T-helper 9 cell (primary cell): ENCODE results near the gene DIP2C.

Experiments
- DNase-seq: peaks from one replicate; pipeline ENCODE4 v3.0.0-alpha.2; 2020

Gene DIP2C

DNA sequence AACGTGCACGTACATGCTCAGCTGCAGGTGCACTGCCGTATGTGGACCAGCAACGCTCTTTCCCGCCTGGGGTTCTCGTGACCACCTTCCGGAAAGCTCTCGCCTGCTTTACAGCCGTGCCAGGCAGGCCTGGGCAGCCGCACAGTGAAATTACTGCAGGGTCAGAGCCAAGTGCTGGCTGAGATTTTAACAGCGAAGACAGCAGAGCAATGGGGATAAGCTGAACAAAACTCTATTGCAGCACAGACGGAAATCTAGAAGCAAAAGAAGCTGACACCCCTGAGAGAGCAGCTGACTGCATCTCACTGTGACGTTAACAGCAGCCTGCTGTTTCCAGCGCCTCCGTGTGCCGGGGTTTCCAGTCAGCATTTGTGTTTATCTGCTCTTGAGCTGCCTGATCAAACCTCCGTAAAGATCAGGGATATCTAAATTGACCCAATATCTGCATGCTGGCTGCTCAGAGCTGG, 179.0 kb downstream of the DIP2C start:
- DNase-seq: no peak

DNA sequence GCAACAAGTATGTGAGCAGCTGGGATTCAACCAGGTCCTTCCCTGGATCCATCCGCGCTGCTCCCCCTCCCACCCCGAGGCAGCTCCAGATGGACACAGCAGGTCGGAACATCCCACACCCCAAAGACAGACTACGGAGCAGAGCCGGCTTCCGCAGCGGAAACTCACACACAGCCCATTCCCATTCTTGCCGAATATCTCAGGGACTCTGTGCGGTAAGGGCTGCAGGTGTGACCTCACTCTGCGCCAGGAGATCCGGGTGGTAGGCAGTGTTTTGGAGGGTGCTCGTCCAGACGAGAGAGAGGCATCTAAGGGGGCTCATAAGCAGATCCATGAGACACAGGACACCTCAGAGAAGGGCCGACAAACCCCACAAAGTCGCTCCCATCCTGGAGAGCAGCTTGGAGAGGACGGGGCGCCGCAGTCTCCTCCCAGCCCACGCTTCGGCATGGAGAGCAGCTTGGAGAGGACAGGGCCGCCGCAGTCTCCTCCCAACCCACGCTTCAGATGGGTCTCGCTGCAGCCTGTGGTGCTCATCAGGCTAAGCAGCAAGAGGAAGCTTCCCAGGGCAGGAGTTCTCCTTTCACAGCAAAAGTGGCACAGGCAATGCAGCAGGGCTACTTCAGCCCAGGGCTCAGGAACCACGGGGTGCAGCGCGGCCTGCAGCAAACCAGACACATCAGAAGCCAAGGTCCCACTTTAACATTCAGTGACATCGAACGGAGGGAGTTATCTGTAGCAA, 179.9 kb downstream of the DIP2C start:
- DNase-seq: no peak

DNA sequence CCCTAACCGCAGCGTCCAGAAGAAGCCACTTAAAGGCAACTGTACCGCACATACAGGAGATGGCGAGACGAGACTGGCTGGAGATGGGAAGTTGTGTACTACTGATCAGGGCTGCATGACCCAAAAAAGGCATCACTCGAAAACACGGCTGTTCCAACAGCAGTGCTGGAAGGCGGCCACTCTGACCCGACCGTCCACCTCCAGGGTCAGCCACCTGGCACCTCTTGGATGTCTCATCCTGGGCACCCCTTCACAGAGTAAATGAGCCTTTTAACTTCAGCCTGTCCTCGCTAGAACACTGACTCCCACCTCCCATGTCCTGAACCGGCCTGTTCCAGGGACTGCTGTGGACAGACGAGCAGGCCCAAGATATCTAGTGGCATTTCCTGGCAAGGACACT, 180.7 kb downstream of the DIP2C start:
- no peak for DNase-seq

DNA sequence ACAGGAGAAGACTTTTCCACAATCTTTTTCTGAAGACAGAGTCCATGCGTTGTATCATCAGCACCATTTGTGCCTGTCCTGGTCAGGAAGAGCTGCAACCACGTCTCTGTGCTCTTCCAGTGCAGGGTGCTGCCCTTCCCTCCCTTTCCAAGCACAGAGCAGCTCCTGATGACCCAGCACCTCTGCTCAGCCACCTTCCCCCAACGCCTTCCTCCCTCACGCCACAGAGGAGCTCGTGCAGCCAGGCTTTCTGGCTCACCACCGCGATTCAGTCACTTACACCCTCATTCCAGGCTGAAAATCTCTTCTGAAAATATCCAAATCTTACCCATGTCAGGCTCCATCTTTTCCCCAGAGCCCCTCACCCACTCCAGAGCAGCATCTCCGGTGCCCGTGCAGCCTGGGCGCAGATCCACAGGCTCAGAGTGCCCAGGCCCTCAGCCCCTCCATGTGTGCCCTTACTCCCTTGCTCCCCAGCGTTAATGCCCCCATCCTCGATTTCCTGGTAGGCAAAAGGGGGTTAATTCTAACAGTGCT, 181.5 kb downstream of the DIP2C start:
- no peak for DNase-seq

DNA sequence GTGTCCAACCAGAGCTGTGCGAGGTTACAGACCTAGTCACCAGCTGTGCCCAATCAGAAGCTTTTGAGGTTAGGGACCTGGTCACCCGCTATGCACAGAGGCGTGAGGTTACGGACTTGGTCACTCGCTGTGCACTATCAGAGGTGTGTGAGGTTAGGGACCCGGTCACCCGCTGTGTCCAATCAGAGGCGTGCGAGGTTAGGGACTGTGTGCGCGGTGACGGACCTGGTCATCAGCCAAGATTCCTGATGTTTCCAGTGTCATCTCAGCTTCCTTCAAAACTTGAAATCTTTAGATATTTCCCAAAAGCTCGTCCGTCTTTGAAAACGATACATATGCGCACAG, 182.1 kb downstream of the DIP2C start:
- no peak for DNase-seq

DNA sequence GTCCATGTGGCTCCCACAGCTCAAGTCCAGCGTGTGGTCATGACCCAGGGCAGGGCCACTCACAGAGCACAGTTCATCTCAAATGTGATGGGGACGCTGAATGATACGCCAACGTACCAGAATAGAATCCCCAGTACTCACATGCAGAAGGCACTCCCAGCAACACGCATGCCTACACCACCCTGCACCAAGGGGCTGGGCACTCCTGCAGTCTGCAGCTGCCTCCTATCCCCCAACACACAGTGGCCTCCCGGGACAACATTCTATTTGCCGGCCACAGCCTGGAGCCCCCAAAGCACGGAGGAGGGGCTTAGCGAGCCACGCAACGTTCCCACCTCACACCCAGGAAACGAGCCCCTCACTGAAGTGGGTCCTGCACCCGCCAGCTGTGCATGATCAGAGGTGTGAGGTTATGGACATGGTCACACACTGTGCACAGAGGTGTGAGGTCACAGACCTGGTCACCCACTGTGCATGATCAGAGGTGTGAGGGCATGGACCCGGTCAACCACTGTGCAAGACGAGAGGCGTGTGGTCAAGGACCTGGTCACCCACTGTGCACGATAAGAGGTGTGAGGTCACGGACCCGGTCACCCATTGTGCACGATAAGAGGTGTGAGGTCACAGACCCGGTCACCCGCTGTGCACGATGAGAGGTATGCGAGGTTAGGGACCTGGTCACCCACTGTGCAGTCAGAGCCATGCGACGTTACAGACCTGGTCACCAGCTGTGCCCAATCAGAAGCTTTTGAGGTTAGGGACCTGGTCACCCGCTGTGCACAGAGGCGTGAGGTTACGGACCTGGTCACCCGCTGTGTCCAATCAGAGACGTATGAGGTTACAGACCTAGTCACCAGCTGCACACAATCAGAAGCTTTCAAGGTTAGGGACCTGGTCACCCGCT, 182.8 kb downstream of the DIP2C start:
- no peak for DNase-seq

DNA sequence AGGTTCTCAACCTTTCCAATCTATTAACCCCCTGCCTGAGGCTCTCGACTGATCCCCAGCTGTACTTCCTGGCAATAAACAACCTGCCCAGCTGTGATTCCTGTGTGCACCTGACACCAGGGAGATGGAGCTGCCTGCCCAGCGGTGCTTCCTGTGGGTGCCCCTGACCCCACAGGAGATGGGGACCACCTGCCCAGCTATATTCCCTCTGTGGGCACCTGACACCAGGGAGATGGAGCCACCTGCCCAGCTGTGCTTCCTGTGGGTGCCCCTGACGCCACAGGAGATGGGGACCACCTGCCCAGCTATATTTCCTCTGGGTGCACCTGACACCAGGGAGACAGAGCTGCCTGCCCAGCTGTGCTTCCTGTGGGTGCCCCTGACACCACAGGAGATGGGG, 184.0 kb downstream of the DIP2C start:
- DNase-seq: no peak

DNA sequence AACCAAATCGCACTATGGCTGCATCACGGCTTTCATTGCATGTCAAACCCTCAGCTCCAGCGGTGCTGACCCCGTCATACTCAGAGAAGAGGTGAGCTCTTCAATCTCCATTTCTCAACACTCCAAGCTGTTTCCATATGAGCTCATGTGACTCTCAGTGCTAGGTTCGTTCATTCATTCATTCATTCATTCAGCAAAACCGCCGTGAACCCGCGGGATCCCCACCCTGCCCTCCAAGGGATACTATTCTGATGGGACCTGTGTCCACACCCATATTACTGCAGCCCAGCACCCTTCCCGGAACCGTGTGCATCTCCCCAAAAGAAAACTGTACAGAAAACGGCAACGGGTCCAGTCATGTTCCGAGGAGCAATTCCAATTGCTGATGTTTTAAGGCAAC, 184.7 kb downstream of the DIP2C start:
- DNase-seq: no peak

DNA sequence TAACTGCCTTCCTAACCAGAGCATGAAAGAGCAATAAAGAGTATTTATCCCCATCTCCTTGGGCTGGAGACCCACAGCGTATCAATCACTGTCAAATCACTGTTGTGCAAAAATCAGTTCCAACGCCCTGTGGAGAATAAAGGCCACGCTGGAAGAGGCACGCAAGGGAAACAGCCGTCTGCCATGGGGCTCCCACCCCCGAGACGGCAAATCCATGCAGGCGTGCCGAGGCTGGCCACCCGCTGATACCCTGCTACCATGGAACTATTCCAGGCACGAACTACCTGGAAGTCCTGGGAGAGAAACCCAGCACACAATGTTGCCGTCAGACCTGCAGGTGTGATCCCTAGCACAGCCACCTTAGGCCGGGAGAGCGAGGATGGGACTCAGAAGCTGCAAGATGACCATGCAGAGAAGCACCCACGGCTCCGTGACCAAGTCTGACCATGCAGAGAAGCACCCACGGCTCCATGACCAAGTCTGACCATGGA, 185.3 kb downstream of the DIP2C start:
- DNase-seq: no peak

DNA sequence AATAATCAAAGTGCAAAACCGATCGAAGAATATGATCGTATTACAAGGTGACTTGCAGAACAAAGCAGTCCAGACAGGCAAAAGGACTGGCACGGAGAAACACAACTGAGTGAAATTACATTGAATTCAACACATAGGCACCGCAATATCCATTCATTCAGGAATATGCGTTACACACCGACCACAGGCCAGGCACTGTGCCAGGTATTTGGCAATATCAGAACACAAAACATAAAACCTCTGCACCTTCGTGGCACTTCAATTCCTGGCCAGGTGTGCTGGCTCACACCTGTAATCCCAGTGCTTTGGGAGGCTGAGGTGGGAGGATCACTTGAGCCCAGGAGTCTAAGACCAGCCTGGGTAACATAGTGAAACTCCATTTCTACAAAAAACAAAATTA, 187.9 kb downstream of the DIP2C start:
- DNase-seq: no peak

DNA sequence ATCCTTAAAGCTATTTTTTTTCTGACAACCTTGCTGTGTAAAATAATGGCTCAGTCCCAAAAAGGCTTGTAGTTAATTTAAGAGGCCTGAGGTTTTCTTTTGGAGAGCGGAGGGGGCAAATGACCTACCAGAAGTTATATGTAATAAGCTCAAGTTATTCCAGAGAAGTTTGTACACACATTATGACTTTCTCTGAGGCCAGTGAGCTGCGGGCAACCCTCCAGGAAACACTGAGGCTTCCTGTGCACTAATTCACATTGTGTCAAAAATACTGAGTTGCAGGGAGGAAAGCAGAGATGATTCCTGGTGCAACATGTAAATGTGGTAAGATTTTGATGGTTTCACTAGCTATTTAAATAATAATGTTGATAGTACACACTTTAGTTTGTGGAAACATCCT, 188.6 kb downstream of the DIP2C start:
- DNase-seq: no peak

DNA sequence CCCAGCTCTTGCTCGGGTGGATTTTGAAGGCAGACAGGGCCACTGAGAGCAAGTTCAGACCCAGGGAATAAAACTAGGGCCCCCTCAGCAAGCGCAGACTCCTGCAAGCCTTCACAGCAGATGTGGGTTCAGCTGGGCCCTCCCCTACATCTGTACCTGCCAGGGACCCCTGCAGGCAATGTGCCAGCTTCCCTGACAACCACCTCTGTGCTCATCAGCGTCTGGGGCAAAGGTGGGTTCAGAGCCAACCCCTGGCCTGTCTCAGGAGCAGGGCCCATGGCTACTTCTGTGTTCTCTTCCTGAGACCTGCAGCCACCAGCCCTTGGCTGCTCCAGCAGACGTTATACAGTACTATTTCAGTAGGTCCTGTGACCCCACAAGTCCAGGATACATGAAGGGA, 189.5 kb downstream of the DIP2C start:
- DNase-seq: no peak

DNA sequence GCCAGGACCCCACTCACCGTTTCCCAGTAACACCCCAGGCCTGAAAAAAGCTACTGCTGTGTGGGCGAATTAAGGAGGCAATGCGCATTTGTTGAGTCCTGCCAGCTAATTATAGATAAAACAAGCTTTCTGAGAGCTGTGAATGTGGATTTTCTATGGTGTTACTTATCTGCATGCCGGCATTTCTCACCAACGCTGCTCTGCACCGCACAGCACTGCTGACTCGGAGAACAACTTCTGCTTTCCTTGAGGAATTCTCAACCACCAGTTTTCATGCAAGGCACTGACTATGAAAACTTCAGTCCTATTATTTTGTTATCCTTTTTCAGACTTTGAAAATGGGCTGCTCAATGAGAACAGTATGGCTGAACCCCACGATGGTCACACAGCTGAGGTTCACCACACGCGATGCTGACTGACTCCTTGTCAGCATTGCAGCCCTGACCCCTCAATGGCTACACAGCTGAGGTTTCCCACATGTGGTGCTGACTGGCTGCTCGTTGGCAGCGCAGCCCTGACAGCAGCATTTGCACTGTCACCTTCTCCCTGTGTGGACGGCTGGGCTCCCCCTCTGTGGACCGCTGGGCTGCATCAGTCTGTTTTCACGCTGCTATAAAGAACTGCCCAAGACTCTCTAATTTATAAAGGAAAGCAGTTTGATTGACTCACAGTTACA, 190.6 kb downstream of the DIP2C start:
- no peak for DNase-seq

DNA sequence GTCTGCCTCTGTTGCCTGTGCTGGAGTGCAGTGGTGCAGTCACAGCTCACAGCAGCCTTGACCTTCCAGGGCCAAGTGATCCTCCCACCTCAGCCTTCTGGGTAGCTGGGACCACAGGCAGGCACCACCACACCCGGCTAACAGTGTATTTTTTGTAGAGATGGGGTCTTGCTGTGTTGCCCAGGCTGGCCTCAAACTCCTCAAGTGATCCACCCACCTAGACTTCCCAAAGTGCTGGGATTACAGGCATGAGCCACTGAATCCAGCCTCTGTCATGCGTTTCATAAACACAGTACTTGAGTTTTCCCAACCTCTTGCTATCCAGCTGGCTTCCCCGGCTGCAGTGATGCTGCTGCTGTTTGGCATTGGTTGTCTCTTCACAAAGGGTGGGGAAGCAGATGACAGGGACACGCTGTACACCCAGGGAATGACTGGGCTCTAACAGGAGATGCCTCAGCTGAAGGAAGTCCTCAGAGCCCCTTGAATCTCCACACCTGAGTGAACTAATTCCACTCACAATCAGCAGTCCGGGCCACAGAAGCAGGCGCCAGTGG, 191.5 kb downstream of the DIP2C start:
- no peak for DNase-seq

DNA sequence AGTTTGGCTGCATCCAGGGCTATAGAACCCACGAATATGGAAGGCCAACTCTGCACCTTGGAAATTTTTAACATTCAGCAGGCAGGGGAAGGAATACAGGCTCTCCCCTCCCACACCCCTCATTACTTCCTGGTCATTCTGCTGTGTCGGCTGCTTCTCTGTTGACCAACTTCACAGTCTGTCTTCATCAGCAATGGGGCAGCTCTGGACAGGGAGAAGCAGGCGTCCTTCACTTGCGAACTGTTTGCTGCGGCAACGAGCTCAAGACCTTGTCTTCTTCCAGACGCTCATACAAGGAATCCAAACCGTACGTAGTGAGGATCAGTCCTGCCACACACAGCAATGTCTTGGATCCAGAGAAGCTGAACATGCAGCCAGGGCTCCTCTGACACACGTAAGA, 192.2 kb downstream of the DIP2C start:
- no peak for DNase-seq

DNA sequence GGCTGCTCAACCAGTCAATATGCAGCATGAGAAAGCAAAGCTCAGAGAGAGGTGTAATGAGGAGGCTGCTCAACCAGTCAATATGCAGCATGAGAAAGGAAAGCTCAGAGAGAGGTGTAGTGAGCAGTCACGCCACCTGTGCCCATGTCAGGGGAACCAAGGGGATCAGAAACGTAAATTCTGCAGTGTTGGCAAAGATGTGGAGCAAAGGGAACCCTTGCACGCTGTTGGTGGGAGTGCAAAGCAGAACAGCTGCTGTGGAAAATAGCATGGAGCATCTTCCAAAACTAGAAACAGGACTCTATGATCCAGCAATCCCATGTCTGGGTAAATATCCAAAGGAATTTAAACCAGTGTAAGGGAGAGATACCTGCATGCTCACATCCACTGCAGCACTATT, 194.9 kb downstream of the DIP2C start:
- no peak for DNase-seq

DNA sequence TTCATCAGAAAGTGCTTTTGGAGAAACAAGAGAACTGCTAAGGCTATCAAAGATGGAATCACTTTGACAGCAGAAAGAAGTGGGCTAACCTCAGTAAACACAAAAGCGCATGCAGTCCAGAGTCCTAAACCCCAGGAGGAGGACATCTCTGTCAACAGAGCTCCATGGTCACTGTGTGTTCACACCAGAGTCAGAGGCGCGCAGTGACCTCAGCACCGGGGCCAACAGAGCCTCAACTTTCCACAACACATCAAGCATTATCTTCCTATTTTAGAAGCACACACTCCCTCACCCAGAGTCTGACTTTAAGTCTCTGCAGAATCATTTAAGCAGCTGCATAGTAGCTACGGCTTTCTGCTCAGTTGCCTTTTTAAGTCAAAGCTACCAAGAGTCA, 195.3 kb downstream of the DIP2C start:
- no peak for DNase-seq

DNA sequence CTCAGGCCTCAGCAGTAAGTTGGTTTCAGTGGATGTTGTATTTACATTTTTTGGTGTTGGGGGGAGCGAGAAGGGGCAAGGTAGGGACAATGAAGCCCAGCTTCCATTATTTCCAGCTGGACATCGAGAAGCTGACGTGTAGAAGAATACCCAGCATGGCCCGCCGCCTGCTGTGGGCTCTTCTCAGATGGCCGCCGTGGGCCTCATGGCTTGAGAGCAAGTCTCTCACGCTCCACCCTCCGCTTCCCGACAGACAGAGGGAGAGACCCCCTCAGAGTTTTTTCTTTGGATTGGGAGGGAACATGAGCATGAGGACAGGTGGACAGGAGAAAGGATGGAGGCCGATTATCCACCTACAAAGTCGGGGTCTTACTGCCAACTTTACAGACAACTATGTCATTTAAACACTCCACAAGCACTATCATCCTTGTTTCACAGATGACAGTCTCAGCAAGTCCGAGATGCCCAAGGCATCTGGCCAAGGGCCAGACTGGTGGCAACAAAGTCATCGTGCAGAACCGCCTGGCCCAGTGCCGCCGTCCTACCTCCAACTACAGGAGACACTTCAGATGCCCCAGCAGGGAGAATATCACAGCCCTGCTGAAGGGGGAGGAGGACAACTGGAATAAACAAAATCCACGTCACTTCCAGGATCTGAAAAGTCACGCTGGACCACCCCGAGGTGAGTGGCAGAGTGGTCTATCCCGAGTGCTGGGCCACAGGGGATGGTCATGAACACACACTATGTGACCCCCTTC, 195.9 kb downstream of the DIP2C start:
- DNase-seq: no peak

DNA sequence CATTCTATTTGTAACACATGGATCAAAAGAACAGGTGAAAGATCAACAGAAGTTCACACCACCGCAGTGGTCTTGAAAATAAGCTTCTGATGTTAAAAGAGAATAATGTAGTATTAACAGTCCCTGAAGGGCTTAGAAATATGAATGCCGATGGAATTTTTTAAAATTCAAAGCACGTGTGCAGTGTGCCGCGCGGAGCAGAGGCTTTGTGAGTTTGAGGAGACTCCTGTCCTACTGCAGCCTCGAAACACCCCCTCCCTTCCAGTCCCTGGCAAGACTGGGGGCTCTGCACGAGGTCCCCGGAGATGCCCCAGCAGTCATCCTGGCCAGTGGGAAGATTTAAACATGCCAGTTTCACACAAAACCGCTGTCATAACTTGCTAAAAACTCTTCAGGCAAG, 196.6 kb downstream of the DIP2C start:
- DNase-seq: no peak

DNA sequence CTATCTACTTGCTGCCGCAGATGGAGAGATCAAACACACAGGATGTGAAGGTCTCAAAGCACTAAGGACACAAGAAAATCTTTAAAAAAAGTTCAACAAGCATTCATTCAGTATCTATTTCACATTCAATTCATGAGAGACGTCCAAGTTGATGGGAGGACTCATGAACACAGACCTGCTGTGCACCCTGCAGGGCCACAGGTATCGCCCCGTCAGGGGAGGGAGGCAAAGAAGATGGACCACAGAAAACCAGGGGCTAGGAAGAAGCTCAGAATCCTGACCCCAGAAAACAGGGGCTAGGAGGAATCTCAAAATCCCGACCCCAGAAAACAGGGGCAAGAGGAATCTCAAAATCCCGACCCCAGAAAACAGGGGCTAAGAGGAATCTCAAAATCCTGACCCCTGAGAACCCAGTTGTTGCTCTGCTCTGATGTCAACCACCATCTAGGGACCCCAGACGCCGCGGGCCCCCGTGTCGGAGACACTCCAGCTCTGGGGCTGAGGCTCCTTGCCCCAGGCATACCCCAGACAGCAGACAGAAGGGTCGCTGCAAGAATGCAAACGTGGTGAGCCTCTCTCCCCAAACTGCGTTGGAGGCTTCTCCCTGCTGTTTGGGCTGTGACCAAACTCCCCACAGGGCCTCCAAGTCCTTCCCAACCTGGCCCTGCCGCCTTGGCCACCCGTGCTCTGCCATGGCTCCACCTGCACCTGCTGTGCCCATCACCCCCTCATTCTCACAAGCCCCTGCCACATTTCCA, 197.6 kb downstream of the DIP2C start:
- no peak for DNase-seq

DNA sequence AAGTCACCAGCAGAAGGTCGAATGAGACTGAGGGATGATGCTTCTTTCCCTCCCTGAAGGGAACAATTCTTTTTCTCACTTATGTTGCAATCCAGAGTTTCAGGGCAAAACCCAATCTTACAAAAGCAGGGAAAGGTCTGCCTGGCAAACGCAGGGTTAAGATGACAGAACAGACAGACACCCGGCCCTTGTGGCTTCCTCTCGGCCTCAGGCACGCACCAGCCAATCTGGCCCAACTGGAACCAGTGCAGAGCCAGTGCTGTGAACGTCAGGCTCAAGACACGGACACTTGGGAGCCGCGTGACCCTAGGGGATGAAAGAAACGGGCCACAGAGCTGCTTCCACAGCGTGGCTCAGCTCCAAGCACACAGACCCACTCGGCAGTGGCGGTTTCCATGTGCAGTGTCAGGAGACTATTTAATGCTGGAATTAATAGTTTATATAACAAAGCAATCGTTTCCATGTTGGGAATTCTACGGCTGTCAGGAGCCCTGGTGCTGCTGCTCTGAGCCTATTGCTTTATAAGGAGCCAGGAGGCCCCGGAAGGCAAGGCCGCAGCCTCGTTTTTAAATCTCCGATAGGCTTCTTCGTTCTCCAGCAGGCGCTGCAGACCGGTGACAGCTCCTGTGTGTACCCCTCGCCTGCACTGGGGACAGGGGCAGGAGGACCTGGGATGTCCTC, 198.4 kb downstream of the DIP2C start:
- no peak for DNase-seq
